Hepatocyte (in vitro differentiated cells): ENCODE results near the gene CHAT. TPM values are rescaled to one million over a fixed set of nuclear protein-coding genes. Genes with fewer than 3 reads are reported as not detected.

ENCODE experiments used
- DNase-seq: peaks from one replicate; pipeline ENCODE4 v3.0.0-alpha.2; 2016; ENCODE audit warnings: low spot score
- H2AFZ ChIP-seq: fragments of 200-600 bp; sonication (generic); 2 replicates; pipeline ENCODE4 v1.6.0; 2016; ENCODE audit warnings: antibody characterized with exemption, mild to moderate bottlenecking
- H3K27ac ChIP-seq: fragments of 200-600 bp; sonication (generic); 2 replicates; pipeline ENCODE4 v1.5.1; 2016; ENCODE audit warnings: mild to moderate bottlenecking
- H3K27me3 ChIP-seq: fragments of 200-600 bp; sonication (generic); 2 replicates; pipeline ENCODE4 v1.6.1; 2016
- H3K36me3 ChIP-seq: fragments of 200-600 bp; sonication (generic); replicated peaks from 2 replicates; pipeline ENCODE4 v1.5.1; 2016; ENCODE audit warnings: low read depth; ENCODE audit not compliant: insufficient read depth
- H3K4me1 ChIP-seq: fragments of 200-600 bp; sonication (generic); 2 replicates; pipeline ENCODE4 v1.5.1; 2016; ENCODE audit warnings: mild to moderate bottlenecking, moderate library complexity; ENCODE audit not compliant: insufficient read depth
- H3K4me2 ChIP-seq: fragments of 200-600 bp; sonication (generic); 2 replicates; pipeline ENCODE4 v1.6.0; 2016
- H3K4me3 ChIP-seq: fragments of 200-600 bp; sonication (generic); 2 replicates; pipeline ENCODE4 v1.5.1; 2016; ENCODE audit warnings: mild to moderate bottlenecking
- H3K79me2 ChIP-seq: fragments of 200-600 bp; sonication (generic); 2 replicates; pipeline ENCODE4 v1.6.0; 2017; ENCODE audit warnings: mild to moderate bottlenecking
- H3K9me2 ChIP-seq: fragments of 200-600 bp; sonication (generic); replicated peaks from 2 replicates; pipeline ENCODE4 v1.6.0; 2017; ENCODE audit warnings: mild to moderate bottlenecking; ENCODE audit not compliant: insufficient read depth
- H3K9me3 ChIP-seq: fragments of 200-600 bp; sonication (generic); 2 replicates; pipeline ENCODE4 v1.5.1; 2016; ENCODE audit warnings: low read depth, mild to moderate bottlenecking
- H4K20me1 ChIP-seq: fragments of 200-600 bp; sonication (generic); 2 replicates; pipeline ENCODE4 v1.6.0; 2016; ENCODE audit warnings: mild to moderate bottlenecking; ENCODE audit not compliant: insufficient read depth, poor library complexity, severe bottlenecking
- EZH2 ChIP-seq: fragments of 200-600 bp; sonication (generic); IDR thresholded peaks from 2 replicates; pipeline ENCODE4 v1.6.1; 2016; ENCODE audit warnings: antibody characterized with exemption, mild to moderate bottlenecking, borderline replicate concordance
- EZH2phosphoT487 ChIP-seq: fragments of 200-600 bp; sonication (generic); IDR thresholded peaks from one replicate; pipeline ENCODE4 v1.6.1; 2018; ENCODE audit warnings: antibody characterized with exemption, mild to moderate bottlenecking, low read depth, moderate library complexity; ENCODE audit not compliant: unreplicated experiment, severe bottlenecking
- WGBS: methylation state at CpG from one replicate; pipeline ENCODE4 v1.1.6; 2016; ENCODE audit warnings: low lambda C conversion rate; ENCODE audit errors: missing lambda C conversion rate; 5-methylcytosine and 5-hydroxymethylcytosine counted together
- polyA plus RNA-seq: library from polyadenylated mRNA; unstranded; fragments of >200 nt; fragmentation: Nextera tagmentation; extraction: Ambion mirVana; gene quantifications from 2 replicates; pipeline ENCODE4 v1.2.1, GENCODE V29; 2016
- total RNA-seq: library from RNA; depleted of rRNA; stranded (reverse); fragments of >200 nt; gene quantifications from 2 replicates; pipeline ENCODE4 v1.2.3, GENCODE V29; 2014
- TF ChIP-seq, protein P1 (sequence below): fragments of 200-600 bp; sonication (generic); IDR thresholded peaks from 2 replicates; pipeline ENCODE4 v1.5.1; 2016; ENCODE audit warnings: antibody characterized with exemption, mild to moderate bottlenecking; ENCODE audit not compliant: poor library complexity

CHAT gene
- total and polyA plus RNA-seq, 2 experiments from 2014 or later: 0.27 TPM; not detected in 1

DNA sequence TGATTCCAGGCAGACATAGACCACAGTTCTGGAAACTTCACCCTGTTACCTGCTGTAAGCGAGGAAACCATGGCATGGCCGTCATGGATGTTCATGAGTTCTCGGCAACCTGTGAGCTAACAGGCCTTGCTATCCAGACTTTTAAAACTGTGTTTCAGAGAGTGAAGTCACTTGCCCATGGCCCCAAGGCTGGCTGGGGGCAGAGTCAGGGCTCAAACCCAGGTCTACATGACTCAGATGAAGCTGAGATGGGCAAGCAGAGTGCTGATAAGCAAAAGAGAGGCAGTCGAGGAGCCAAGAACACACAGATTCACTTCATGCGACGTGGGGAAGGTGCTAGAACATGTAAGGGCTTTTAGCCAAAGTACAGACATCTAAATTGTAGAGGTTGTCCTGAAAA is 97.1 kb downstream of the CHAT start:
- no peak overlapping the region for H2AFZ ChIP-seq

DNA sequence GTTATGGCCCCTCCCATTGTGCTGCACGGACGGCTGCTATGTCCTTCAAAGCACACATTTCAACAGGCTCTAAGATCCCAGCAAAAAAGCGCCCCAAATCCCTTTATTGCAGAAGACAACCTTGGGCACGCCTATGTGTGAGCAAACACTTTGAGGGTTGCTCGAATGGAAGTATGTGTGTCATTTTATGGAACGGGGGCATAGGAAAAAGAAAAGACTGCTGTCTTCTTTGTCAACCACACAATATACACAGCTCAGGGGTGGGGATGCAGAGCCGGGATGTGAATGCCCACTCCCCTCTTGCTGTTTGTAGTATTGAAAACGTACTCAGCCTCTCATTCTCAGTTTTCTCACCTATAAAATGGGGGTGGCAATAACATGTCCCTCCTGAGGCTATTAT is 97.6 kb downstream of the CHAT start:
- no peak overlapping the region for H3K4me3 ChIP-seq
- no peaks in the 10 kb centered on the region for H3K27me3 ChIP-seq
- H3K4me1 ChIP-seq: no peaks in the 10 kb centered on the region
- H3K9me2 ChIP-seq: no peaks in the 10 kb centered on the region
- DNase-seq: peak; percentile 52
- H3K27ac ChIP-seq: peak overlapping the region; percentile 55
- no peak overlapping the region for H2AFZ ChIP-seq
- H3K4me2 ChIP-seq: no peak overlapping the region
- H3K9me3 ChIP-seq: no peaks in the 10 kb centered on the region
- 58% methylated on average over 8 of the region's 8 CpGs for WGBS
- TF ChIP-seq EZH2 (no peak), EZH2phosphoT487 (no peak)
- TF ChIP-seq, protein P1, sequence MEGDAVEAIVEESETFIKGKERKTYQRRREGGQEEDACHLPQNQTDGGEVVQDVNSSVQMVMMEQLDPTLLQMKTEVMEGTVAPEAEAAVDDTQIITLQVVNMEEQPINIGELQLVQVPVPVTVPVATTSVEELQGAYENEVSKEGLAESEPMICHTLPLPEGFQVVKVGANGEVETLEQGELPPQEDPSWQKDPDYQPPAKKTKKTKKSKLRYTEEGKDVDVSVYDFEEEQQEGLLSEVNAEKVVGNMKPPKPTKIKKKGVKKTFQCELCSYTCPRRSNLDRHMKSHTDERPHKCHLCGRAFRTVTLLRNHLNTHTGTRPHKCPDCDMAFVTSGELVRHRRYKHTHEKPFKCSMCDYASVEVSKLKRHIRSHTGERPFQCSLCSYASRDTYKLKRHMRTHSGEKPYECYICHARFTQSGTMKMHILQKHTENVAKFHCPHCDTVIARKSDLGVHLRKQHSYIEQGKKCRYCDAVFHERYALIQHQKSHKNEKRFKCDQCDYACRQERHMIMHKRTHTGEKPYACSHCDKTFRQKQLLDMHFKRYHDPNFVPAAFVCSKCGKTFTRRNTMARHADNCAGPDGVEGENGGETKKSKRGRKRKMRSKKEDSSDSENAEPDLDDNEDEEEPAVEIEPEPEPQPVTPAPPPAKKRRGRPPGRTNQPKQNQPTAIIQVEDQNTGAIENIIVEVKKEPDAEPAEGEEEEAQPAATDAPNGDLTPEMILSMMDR: no peak
- H3K36me3 ChIP-seq: no peaks in the 10 kb centered on the region
- H3K79me2 ChIP-seq: no peaks in the 10 kb centered on the region
- no peaks in the 10 kb centered on the region for H4K20me1 ChIP-seq

More for the DNA sequence above, 97.1 kb downstream of the CHAT start:
- H3K27ac ChIP-seq: peak overlapping the region; percentile 57
- no peaks in the 10 kb centered on the region for H3K79me2 ChIP-seq
- no peak for DNase-seq
- H3K36me3 ChIP-seq: no peaks in the 10 kb centered on the region
- no peaks in the 10 kb centered on the region for H4K20me1 ChIP-seq
- TF ChIP-seq EZH2phosphoT487 (no peak), EZH2 (no peak)
- TF ChIP-seq, protein P1: no peak
- H3K4me2 ChIP-seq: no peak overlapping the region
- no peaks in the 10 kb centered on the region for H3K27me3 ChIP-seq
- WGBS: 89% methylated on average over 6 of the region's 6 CpGs
- H3K4me3 ChIP-seq: no peak overlapping the region
- no peaks in the 10 kb centered on the region for H3K4me1 ChIP-seq
- no peaks in the 10 kb centered on the region for H3K9me3 ChIP-seq
- no peaks in the 10 kb centered on the region for H3K9me2 ChIP-seq

DNA sequence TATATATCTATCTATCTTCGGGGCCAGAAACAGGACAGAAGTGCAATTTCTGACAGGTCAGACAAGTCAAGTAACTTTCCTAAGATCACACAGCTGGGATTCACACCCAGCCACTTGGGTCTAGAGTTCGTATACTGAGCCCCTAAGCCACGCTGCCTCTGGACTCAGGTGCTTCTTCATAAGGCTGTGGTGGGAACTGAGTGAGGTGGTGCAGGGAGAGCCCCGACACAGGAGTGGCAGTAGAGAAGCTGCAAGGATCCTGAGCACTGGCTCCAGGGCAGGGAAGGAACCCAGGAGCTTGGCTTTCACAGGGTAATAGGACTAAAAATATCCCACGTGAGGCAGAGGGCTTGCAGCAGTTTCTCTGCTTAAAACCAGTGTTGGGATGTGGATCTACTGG is 99.4 kb downstream of the CHAT start:
- Histone ChIP-seq H3K9me3 (no peaks in the 10 kb centered on the region), H3K9me2 (no peaks in the 10 kb centered on the region), H3K27ac (no peak overlapping the region), H3K4me1 (no peaks in the 10 kb centered on the region), H2AFZ (no peak overlapping the region), H3K79me2 (no peaks in the 10 kb centered on the region), H3K4me3 (no peak overlapping the region), H3K27me3 (no peaks in the 10 kb centered on the region), H3K36me3 (no peaks in the 10 kb centered on the region), H3K4me2 (no peak overlapping the region), H4K20me1 (no peaks in the 10 kb centered on the region)
- no peak for TF ChIP-seq EZH2phosphoT487
- TF ChIP-seq, protein P1: no peak
- no peak for TF ChIP-seq EZH2
- WGBS: 75% methylated on average over 4 of the region's 5 CpGs
- no peak for DNase-seq

Other genes starting within 250 kb of the CHAT start
- not detected in 2 replicates for gene DRGX, start 217.9 kb upstream of the CHAT start, total RNA-seq
- not detected in 2 replicates for gene DRGX, start 217.9 kb upstream of the CHAT start, polyA plus RNA-seq
- 15.6 and 16.5 TPM in 2 replicates for gene ERCC6, start 74.9 kb upstream of the CHAT start, total RNA-seq
- gene ERCC6, start 74.9 kb upstream of the CHAT start, polyA plus RNA-seq: 6.9 and 7.3 TPM in 2 replicates
- 1.1 and 1.4 TPM in 2 replicates for gene SLC18A3, start 3.7 kb upstream of the CHAT start, total RNA-seq
- gene SLC18A3, start 3.7 kb upstream of the CHAT start, polyA plus RNA-seq: 4.3 and 8.1 TPM in 2 replicates
- not detected in 2 replicates for gene C10orf53, start 65.6 kb downstream of the CHAT start, total RNA-seq
- gene C10orf53, start 65.6 kb downstream of the CHAT start, polyA plus RNA-seq: not detected in 2 replicates
- 9.5 and 12.9 TPM in 2 replicates for gene OGDHL, start 148.3 kb downstream of the CHAT start, total RNA-seq
- gene OGDHL, start 148.3 kb downstream of the CHAT start, polyA plus RNA-seq: 8.0 and 9.3 TPM in 2 replicates